Caco-2 (cell line): ENCODE measurements around the gene UNC79. TPM values are rescaled to one million over a fixed set of nuclear protein-coding genes. Genes with fewer than 3 reads are reported as not detected.

Source experiments
- BruUV-seq: library from RNA; stranded (reverse); fragments of 400-500 nt; replicated peaks from 2 replicates; lab custom pipeline; 2021; lab: Mats Ljungman, UMichigan
- CTCF ChIA-PET: fragments of 300-600 bp; sonication (Branson Sonifier 250); formaldehyde crosslinking; loops from one replicate; lab custom pipeline; 2022; ENCODE audit warnings: antibody characterized with exemption; lab: Charles Lee
- POLR2A ChIA-PET: fragments of 300-600 bp; sonication (Branson Sonifier 250); formaldehyde crosslinking; loops from one replicate; lab custom pipeline; 2022; ENCODE audit warnings: antibody characterized with exemption; lab: Charles Lee
- DNase-seq, 2 experiments: peaks; one replicate each; pipeline versions ENCODE4 v3.0.0 to v3.0.0-alpha.2; 2020 to 2022
- H3K27me3 ChIP-seq: replicated peaks from 2 replicates; pipeline ENCODE4 v1.6.0; 2011; ENCODE audit warnings: low read length; ENCODE audit not compliant: control insufficient read depth, insufficient read depth
- H3K36me3 ChIP-seq: 2 replicates; pipeline ENCODE4 v1.5.1; 2011; ENCODE audit warnings: low read length; ENCODE audit not compliant: control insufficient read depth, insufficient read depth
- H3K4me1 ChIP-seq: fragments of 250-450 bp; sonication (Bioruptor Pico); 2 replicates; pipeline ENCODE4 v1.5.1; 2020; ENCODE audit warnings: mild to moderate bottlenecking
- H3K4me3 ChIP-seq: 2 replicates; pipeline ENCODE4 v1.5.1; 2011; ENCODE audit warnings: low read depth, mild to moderate bottlenecking, control low read depth, low read length
- H3K9me3 ChIP-seq: fragments of 250-450 bp; sonication (Bioruptor Pico); 2 replicates; pipeline ENCODE4 v1.5.1; 2020; ENCODE audit warnings: mild to moderate bottlenecking, moderate library complexity
- H3K27ac Mint-ChIP-seq: one replicate; pipeline ENCODE4 v1.8.0; 2022; ENCODE audit warnings: mixed read lengths; ENCODE audit not compliant: unreplicated experiment
- H3K27me3 Mint-ChIP-seq: one replicate; pipeline ENCODE4 v1.8.0; 2022; ENCODE audit warnings: mixed read lengths; ENCODE audit not compliant: insufficient read depth, unreplicated experiment
- H3K36me3 Mint-ChIP-seq: one replicate; pipeline ENCODE4 v1.8.0; 2022; ENCODE audit warnings: mild to moderate bottlenecking, mixed read lengths; ENCODE audit not compliant: insufficient read depth, unreplicated experiment
- H3K4me1 Mint-ChIP-seq: one replicate; pipeline ENCODE4 v1.8.0; 2022; ENCODE audit warnings: low read depth, mixed read lengths; ENCODE audit not compliant: unreplicated experiment
- H3K4me3 Mint-ChIP-seq: one replicate; pipeline ENCODE4 v1.8.0; 2022; ENCODE audit warnings: mild to moderate bottlenecking, moderate library complexity, mixed read lengths; ENCODE audit not compliant: unreplicated experiment
- H3K9me3 Mint-ChIP-seq: one replicate; pipeline ENCODE4 v1.8.0; 2022; ENCODE audit warnings: mixed read lengths; ENCODE audit not compliant: unreplicated experiment
- CTCF ChIP-seq, 2 experiments: fragments of 200-600 bp in 1 of 2; IDR thresholded peaks; 1 replicate in 1 of 2; 2 replicates in 1 of 2; pipeline versions ENCODE4 v1.5.1 to v1.8.0; 2011 to 2022; ENCODE audit warnings: antibody characterized with exemption in 1 of 2, control low read depth in 1 of 2, inconsistent platforms in 1 of 2, low read depth in 1 of 2, low read length in 1 of 2, mild to moderate bottlenecking in 1 of 2, moderate library complexity in 1 of 2; ENCODE audit not compliant: insufficient read depth in 1 of 2, severe bottlenecking in 1 of 2, unreplicated experiment in 1 of 2
- intact Hi-C: fragments of 100-400 bp; cut with micrococcal nuclease; formaldehyde crosslinking; loops from one replicate; pipeline ENCODE4 v1.10.0; 2022; ENCODE audit not compliant: unreplicated experiment
- total RNA-seq: library from RNA; stranded (reverse); gene quantifications from 2 replicates; pipeline ENCODE4 v1.2.3, GENCODE V29; 2022

The UNC79 gene
- total RNA-seq, 1 experiment from 2014 or later: 0.07 TPM

- no peak for TF ChIP-seq CTCF (IDR thresholded peaks at IDR 0.05; ENCODE audit: insufficient read depth in 1 of 2, low read depth in 1 of 2, low read length in 1 of 2, severe bottlenecking in 1 of 2, unreplicated experiment in 1 of 2)
- H3K27me3 ChIP-seq: 0 out of 2 replicates have a peak, but pooled peaks cover 1% of the 10 kb centered on the region
- CTCF ChIA-PET: no interaction called here
These were observed 212.9 kb downstream of the UNC79 start for GRCh38 chr14:93643676-93644075.

GRCh38 chr14:93645200-93645599 is 214.5 kb downstream of the UNC79 start:
- intact Hi-C loops: no loop called here
- BruUV-seq: no TSS peak
- H3K27ac Mint-ChIP-seq: no peak overlapping the region
- peaks cover 9% of the 10 kb centered on the region for H3K9me3 Mint-ChIP-seq
- Histone ChIP-seq H3K4me1 (no peaks in the 10 kb centered on the region), H3K9me3 (no peaks in the 10 kb centered on the region), H3K27me3 (no peaks in the 10 kb centered on the region), H3K36me3 (no peaks in the 10 kb centered on the region), H3K4me3 (no peak overlapping the region)
- no peak for DNase-seq
- H3K4me1 Mint-ChIP-seq: no peaks in the 10 kb centered on the region
- ChIA-PET CTCF (no interaction called here), POLR2A (no interaction called here)
- H3K4me3 Mint-ChIP-seq: no peak overlapping the region
- no peak for TF ChIP-seq CTCF (IDR thresholded peaks at IDR 0.05; ENCODE audit: insufficient read depth in 1 of 2, low read depth in 1 of 2, low read length in 1 of 2, severe bottlenecking in 1 of 2, unreplicated experiment in 1 of 2)
- H3K36me3 Mint-ChIP-seq: no peaks in the 10 kb centered on the region
- peaks cover 13% of the 10 kb centered on the region for H3K27me3 Mint-ChIP-seq

More at GRCh38 chr14:93643676-93644075, 212.9 kb downstream of the UNC79 start:
- no peaks in the 10 kb centered on the region for H3K4me1 ChIP-seq
- H3K4me3 ChIP-seq: no peak overlapping the region
- no peak for DNase-seq
- Mint-ChIP-seq H3K36me3 (no peaks in the 10 kb centered on the region), H3K27ac (no peak overlapping the region), H3K27me3 (peaks cover 20% of the 10 kb centered on the region), H3K9me3 (peaks cover 9% of the 10 kb centered on the region), H3K4me1 (no peaks in the 10 kb centered on the region), H3K4me3 (no peak overlapping the region)
- H3K9me3 ChIP-seq: no peaks in the 10 kb centered on the region
- intact Hi-C loops: no loop called here
- H3K36me3 ChIP-seq: no peaks in the 10 kb centered on the region
- no TSS peak for BruUV-seq
- POLR2A ChIA-PET: no interaction called here

GRCh38 chr14:93648440-93649168 is 217.9 kb downstream of the UNC79 start:
- Mint-ChIP-seq H3K9me3 (peaks cover 9% of the 10 kb centered on the region), H3K27ac (no peak overlapping the region), H3K4me3 (no peak overlapping the region), H3K4me1 (no peaks in the 10 kb centered on the region), H3K36me3 (no peaks in the 10 kb centered on the region), H3K27me3 (peaks cover 10% of the 10 kb centered on the region)
- no TSS peak for BruUV-seq
- CTCF ChIA-PET: interaction anchor here (0.5 to 0.6 kb wide), 2 partner anchors 253 to 255 kb away, joined by 4 read pairs; no protein-coding TSS in a partner anchor
- peak; percentile 39 to 44 for DNase-seq
- peak; percentile 45 to 67 for TF ChIP-seq CTCF (IDR thresholded peaks at IDR 0.05; ENCODE audit: insufficient read depth in 1 of 2, low read depth in 1 of 2, low read length in 1 of 2, severe bottlenecking in 1 of 2, unreplicated experiment in 1 of 2)
- Histone ChIP-seq H3K27me3 (no peaks in the 10 kb centered on the region), H3K4me3 (no peak overlapping the region), H3K36me3 (no peaks in the 10 kb centered on the region), H3K9me3 (no peaks in the 10 kb centered on the region), H3K4me1 (no peaks in the 10 kb centered on the region)
- POLR2A ChIA-PET: no interaction called here
- intact Hi-C loops: no loop called here
